Fibroblast of pulmonary artery (primary cell): Measurements from ENCODE around the gene RCHY1.

Experiments used
- DNase-seq: peaks from one replicate; pipeline ENCODE4 v3.0.0-alpha.2; 2010; ENCODE audit warnings: low read depth
- H3K4me3 ChIP-seq: replicated peaks from 2 replicates; pipeline ENCODE4 v1.5.1; 2011; ENCODE audit warnings: low read depth, mild to moderate bottlenecking, control low read depth, low read length, moderate library complexity
- CTCF ChIP-seq: IDR thresholded peaks from 2 replicates; pipeline ENCODE4 v1.5.1; 2011; ENCODE audit warnings: mild to moderate bottlenecking, control low read depth, low read length, inconsistent platforms; ENCODE audit errors: missing control alignments

The RCHY1 gene

GRCh38 chr4:75498041-75498440 lies 16.2 kb downstream of the RCHY1 start:
- TF ChIP-seq CTCF, result no peak
- H3K4me3 ChIP-seq, result no peak overlapping the region
- no peak for DNase-seq

GRCh38 chr4:75497133-75497532 lies 17.1 kb downstream of the RCHY1 start:
- no peak overlapping the region for H3K4me3 ChIP-seq
- peak; percentile 8 for DNase-seq
- TF ChIP-seq CTCF, result no peak

- no peak overlapping the region for H3K4me3 ChIP-seq
- no peak for TF ChIP-seq CTCF
- DNase-seq, result no peak
Measured at GRCh38 chr4:75496406-75496805, 17.8 kb downstream of the RCHY1 start.

GRCh38 chr4:75495476-75495875 lies 18.7 kb downstream of the RCHY1 start:
- no peak overlapping the region for H3K4me3 ChIP-seq
- no peak for DNase-seq
- no peak for TF ChIP-seq CTCF

- peak; percentile 80 for DNase-seq
- no peak overlapping the region for H3K4me3 ChIP-seq
- no peak for TF ChIP-seq CTCF
Measured at GRCh38 chr4:75494563-75494962, 19.6 kb downstream of the RCHY1 start.

- TF ChIP-seq CTCF, result peak; percentile 26
- peak; percentile 60 for DNase-seq
- no peak overlapping the region for H3K4me3 ChIP-seq
Measured at GRCh38 chr4:75490155-75490554, 24.0 kb downstream of the RCHY1 start.

- DNase-seq, result no peak
- TF ChIP-seq CTCF, result no peak
- H3K4me3 ChIP-seq, result no peak overlapping the region
Measured at GRCh38 chr4:75484190-75484589, 30.0 kb downstream of the RCHY1 start.
